HUES6 (cell line): ENCODE measurements around the gene FAM83F.

Experiments
- H3K27ac ChIP-seq: 2 replicates; pipeline ENCODE4 v1.7.0; 2013; ENCODE audit warnings: low read depth, mild to moderate bottlenecking, low read length, inconsistent platforms
- H3K27me3 ChIP-seq: 2 replicates; pipeline ENCODE4 v1.6.1; 2013; ENCODE audit warnings: low read length; ENCODE audit not compliant: control insufficient read depth, insufficient read depth
- H3K36me3 ChIP-seq: 2 replicates; pipeline ENCODE4 v1.6.1; 2013; ENCODE audit warnings: low read length; ENCODE audit not compliant: control insufficient read depth, insufficient read depth
- H3K4me1 ChIP-seq: 2 replicates; pipeline ENCODE4 v1.6.1; 2013; ENCODE audit warnings: low read length; ENCODE audit not compliant: control insufficient read depth, insufficient read depth
- H3K4me3 ChIP-seq: 2 replicates; pipeline ENCODE4 v1.5.1; 2013; ENCODE audit warnings: low read depth, low read length
- H3K9ac ChIP-seq: one replicate; pipeline ENCODE4 v1.6.1; 2013; ENCODE audit warnings: mild to moderate bottlenecking, low read length
- H3K9me3 ChIP-seq: 2 replicates; pipeline ENCODE4 v1.6.1; 2013; ENCODE audit warnings: low read depth, low read length; ENCODE audit not compliant: control insufficient read depth, insufficient read depth

Gene FAM83F

DNA sequence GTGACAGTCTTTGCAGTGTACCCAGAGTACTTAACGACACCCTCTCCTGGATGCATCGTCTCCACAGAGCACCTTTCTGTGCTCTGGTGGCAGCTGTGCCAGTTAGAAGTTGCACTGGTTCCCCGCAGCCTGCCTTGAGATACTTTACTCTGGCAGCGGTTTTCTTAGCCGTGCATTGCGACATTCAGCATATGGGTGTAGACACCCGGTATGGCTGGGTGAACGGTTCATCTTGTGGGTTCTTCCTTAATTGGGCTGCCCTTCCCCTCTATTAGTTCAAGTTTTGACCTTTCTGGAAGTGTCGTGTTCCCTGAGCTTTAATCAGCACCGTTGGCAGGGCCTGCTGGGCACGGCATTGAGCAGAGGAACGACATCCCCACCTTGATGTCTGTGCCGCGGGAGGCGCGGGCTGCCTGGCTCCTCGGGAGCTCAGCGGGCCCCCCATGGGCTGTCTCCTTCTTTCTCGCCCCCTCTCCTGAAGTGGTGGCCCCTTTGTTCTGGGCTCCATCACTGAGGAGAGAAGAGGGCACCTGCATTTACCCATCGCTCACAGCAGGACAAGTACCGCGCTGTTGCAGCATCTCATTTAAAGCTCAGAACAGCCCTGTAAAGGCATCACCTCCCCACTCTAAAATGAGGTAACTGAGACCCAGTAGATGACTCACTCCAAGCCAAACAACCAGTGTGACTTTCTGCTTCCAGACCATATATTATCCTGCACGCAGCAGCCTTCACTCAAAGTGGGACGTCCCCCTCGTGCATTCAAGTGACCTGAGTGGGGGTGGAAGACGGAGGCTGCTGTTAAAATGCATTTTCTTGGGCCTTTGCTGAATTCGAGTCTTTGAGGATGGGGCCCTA is 13.3 kb downstream of the FAM83F start:
- H3K27ac ChIP-seq = no peak overlapping the region

DNA sequence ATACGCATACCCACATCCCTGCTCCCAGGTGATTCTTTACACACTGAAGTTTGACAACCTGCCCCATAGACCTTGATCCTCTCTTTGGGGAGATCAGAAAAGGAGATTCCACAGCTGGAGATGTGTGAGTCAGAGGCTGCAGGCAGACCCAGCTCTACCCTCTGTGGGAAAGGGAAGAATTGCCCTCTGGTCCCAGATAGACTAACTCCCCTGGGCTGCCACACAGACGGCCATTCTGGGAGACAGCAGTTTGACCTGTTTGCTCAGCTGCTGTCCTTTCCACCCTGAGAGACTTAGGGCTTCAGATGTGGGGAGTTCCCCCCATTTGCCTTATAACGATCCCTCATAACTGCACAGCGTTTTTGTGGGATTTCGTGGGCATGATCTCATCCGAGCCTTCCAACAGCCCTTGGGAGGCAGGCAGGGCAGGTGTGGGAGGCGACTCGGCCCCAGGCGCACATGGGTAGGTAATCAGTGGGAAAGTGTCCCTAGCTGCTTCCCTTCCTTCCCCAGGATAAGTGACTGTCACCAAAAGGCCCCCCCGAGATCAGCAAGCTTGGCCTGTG is 14.1 kb downstream of the FAM83F start:
- H3K4me3 ChIP-seq = peak overlapping the region; percentile 6; the same call in 1 of the 2 replicates
- no peaks in the 10 kb centered on the region for H3K9me3 ChIP-seq
- H3K9ac ChIP-seq = peak overlapping the region; percentile 39
- H3K36me3 ChIP-seq = peaks cover 3% of the 10 kb centered on the region; the same call in 1 of the 2 replicates
- H3K27ac ChIP-seq = no peak overlapping the region
- peaks cover 32% of the 10 kb centered on the region for H3K4me1 ChIP-seq
- no peaks in the 10 kb centered on the region for H3K27me3 ChIP-seq

More for the DNA sequence above, 13.3 kb downstream of the FAM83F start:
- Histone ChIP-seq H3K4me1 (peaks cover 38% of the 10 kb centered on the region), H3K9me3 (no peaks in the 10 kb centered on the region), H3K9ac (no peak overlapping the region), H3K36me3 (peaks cover 3% of the 10 kb centered on the region; the same call in 1 of the 2 replicates), H3K27me3 (no peaks in the 10 kb centered on the region), H3K4me3 (no peak overlapping the region)

DNA sequence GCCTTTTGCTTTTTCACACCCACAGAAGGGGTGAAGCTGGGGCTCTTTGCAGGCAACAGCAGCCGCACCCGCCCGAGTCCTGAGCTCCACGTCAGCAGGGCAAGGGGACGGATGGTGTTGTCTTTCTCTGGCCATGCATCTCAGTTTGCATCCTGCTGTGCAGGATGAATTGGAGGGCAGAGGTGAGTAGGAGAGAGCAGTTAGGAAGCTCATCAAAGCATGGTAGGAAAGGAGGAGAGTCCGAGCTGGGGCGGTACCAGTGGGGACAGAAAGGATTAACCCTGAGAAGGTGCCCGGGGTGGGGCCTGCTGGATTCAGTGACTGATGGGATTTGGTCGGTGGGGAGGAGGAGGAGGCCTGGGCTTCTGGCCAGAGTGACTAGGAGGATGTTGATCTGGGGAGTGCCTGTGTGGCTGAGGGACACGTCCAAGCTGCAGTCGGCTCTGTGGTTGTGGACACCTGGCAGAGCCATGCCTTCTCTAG is 14.6 kb downstream of the FAM83F start:
- Histone ChIP-seq H3K9ac (peak overlapping the region; percentile 39), H3K36me3 (peaks cover 3% of the 10 kb centered on the region; the same call in 1 of the 2 replicates), H3K4me1 (peaks cover 32% of the 10 kb centered on the region), H3K4me3 (peak overlapping the region; percentile 6; the same call in 1 of the 2 replicates), H3K27ac (no peak overlapping the region), H3K27me3 (no peaks in the 10 kb centered on the region), H3K9me3 (no peaks in the 10 kb centered on the region)

DNA sequence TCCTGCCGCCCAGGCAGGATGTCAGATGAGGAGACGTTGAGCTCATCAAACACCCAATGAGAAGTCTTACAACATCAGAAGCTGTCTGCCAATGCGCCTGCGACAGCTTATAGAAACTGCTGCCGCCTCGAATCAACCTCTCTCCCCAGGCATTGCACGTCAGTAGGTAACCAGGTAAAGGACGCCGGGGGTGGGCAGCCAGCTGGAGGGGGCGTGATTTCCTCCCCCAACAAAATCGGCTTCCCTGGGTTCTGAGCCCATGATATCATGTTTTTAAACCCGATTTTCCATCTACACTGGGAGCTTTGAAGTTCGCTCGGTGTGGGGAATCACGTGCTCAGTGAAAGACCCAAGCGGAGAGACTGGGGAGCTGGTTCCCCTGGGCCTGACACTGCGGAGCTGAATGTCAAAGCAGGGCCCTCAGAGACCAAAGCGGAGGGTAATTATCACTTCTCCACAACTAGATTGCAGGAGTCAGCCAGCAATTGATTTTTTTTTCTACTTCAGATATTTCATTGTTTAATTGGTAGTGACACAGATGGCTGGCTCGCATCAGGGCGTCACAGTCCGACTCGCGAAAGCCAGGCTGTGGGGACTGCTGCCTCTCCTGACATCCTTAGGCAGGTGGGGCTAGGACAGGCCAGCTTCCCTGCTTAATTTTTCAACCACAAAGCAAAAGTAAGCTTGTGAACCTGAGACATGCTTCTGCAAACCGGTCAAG is 15.4 kb downstream of the FAM83F start:
- no peak overlapping the region for H3K4me3 ChIP-seq
- no peaks in the 10 kb centered on the region for H3K27me3 ChIP-seq
- peaks cover 38% of the 10 kb centered on the region for H3K4me1 ChIP-seq
- H3K36me3 ChIP-seq = no peaks in the 10 kb centered on the region
- H3K27ac ChIP-seq = no peak overlapping the region
- no peak overlapping the region for H3K9ac ChIP-seq
- no peaks in the 10 kb centered on the region for H3K9me3 ChIP-seq

DNA sequence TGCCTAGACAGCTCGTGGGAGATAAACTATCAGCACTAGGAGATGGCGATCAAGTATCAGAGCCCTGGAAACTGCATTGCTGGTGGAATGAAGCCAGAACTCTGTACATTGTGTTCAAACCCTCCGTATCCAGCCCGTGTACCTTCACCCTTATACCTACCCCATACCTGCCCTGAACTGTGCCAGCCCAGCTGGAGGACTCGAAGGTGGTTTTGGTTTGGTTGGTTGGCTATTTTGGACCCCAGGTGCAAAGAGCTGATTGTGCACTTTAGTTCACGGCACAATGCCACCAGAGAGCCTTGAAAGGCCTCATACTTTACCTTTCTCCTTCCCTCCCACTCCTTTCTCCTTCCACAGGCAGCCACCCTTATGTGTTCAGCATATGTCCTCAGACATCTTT is 16.0 kb downstream of the FAM83F start:
- H3K4me1 ChIP-seq = peaks cover 36% of the 10 kb centered on the region
- no peak overlapping the region for H3K4me3 ChIP-seq
- no peaks in the 10 kb centered on the region for H3K27me3 ChIP-seq
- no peak overlapping the region for H3K9ac ChIP-seq
- no peaks in the 10 kb centered on the region for H3K36me3 ChIP-seq
- no peak overlapping the region for H3K27ac ChIP-seq
- no peaks in the 10 kb centered on the region for H3K9me3 ChIP-seq

DNA sequence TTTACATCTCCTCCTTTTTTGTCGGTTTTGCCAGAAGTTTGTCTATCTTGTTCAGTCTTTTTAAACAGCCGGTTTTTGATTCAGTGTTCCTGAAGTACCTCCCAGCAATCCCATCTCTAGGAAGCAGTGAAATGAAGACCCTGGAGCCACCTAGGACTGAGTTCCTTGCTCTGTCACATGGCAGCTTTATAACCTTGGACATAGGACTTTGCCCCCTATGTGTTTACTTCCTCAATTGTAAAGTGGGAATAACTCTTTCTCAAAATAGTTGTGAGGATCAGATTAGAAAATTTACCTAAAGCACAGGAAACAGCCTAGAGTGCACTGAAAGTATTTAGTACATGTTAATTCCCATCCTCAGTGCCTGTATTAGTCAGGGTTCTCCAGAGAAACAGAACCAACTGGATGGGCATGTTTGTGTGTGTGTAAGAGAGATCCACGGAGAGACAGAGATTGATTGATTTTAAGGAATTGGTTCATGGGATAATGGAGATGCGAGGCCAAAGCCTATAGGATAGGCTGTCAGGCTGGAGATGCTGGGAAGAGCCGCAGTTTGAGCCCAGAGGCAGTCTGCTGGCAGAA is 20.0 kb downstream of the FAM83F start:
- H3K36me3 ChIP-seq = peaks cover 9% of the 10 kb centered on the region
- H3K27ac ChIP-seq = no peak overlapping the region
- no peaks in the 10 kb centered on the region for H3K9me3 ChIP-seq
- peaks cover 17% of the 10 kb centered on the region for H3K4me1 ChIP-seq
- no peak overlapping the region for H3K9ac ChIP-seq
- H3K27me3 ChIP-seq = no peaks in the 10 kb centered on the region
- no peak overlapping the region for H3K4me3 ChIP-seq

DNA sequence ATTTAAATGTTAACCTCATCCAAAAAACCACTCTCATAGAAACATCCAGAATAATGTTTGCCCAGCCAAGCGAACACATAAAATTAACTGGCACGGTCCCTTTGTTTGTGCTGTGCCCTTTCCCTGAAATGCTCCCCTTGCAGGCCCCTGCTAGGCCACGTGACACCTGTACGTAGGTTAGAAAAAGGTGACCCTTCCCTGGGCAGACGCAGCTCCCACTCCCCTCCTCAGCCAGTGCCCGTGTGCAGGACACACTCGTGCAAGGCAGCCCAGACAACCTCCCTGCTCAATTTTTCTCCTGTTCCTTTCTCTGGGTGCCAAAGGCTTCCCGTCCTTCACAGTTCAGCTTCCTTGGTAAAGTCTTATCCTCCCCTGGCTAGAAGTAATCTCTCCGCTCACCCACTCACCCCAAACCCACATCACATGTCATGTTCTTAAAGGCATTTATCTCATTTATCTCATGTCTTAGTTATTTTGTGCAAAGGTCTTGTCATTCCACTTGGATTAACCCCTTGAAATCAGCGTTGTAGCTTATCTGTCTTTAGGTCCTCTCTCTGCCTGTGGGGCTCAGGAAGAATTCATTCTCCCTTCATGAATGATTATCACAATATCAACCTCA is 20.7 kb downstream of the FAM83F start:
- Histone ChIP-seq H3K9ac (no peak overlapping the region), H3K27ac (no peak overlapping the region), H3K9me3 (no peaks in the 10 kb centered on the region), H3K4me1 (peaks cover 10% of the 10 kb centered on the region), H3K27me3 (no peaks in the 10 kb centered on the region), H3K36me3 (peaks cover 13% of the 10 kb centered on the region), H3K4me3 (no peak overlapping the region)

DNA sequence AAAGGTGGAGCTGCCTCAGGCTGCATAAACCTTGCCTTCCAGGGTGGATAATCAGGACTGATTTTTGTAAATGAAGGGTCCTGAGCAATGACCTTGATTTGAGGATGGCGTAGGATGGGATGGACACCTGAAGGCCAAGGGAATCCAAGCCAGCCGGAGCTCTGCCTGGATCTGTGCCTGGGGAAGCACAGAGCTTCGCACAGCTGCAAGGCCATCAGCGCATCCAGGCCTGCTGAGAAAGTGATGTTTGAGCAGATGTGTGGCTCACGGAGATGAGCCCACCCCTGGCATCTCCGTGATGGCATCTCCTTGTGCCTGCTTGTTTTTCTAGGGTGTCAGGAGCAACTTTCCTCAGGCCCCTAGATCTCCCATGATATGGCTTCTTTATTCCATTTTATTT is 23.3 kb downstream of the FAM83F start:
- H3K9ac ChIP-seq = no peak overlapping the region
- no peaks in the 10 kb centered on the region for H3K9me3 ChIP-seq
- peaks cover 33% of the 10 kb centered on the region for H3K36me3 ChIP-seq
- no peaks in the 10 kb centered on the region for H3K27me3 ChIP-seq
- peaks cover 8% of the 10 kb centered on the region; the same call in 1 of the 2 replicates for H3K4me1 ChIP-seq
- no peak overlapping the region for H3K27ac ChIP-seq
- no peak overlapping the region for H3K4me3 ChIP-seq

DNA sequence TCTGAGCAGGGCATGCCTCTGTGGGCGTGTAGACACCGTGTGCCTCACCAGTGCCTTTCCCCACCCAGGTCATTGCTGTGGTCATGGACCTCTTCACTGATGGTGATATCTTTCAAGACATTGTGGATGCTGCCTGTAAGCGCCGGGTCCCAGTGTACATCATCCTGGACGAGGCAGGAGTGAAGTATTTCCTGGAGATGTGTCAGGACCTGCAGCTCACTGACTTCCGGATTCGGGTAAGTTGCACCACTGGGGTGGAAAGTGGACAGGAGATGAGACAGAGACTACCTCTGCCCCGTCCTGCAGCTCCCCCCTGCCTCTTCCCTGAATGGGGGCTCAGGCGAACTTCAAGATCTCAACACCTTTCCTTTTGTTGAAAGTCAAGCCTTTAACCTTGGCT is 24.3 kb downstream of the FAM83F start:
- Histone ChIP-seq H3K27ac (no peak overlapping the region), H3K9me3 (no peaks in the 10 kb centered on the region), H3K4me1 (peaks cover 8% of the 10 kb centered on the region; the same call in 1 of the 2 replicates), H3K4me3 (no peak overlapping the region), H3K27me3 (no peaks in the 10 kb centered on the region), H3K36me3 (peaks cover 33% of the 10 kb centered on the region), H3K9ac (no peak overlapping the region)

DNA sequence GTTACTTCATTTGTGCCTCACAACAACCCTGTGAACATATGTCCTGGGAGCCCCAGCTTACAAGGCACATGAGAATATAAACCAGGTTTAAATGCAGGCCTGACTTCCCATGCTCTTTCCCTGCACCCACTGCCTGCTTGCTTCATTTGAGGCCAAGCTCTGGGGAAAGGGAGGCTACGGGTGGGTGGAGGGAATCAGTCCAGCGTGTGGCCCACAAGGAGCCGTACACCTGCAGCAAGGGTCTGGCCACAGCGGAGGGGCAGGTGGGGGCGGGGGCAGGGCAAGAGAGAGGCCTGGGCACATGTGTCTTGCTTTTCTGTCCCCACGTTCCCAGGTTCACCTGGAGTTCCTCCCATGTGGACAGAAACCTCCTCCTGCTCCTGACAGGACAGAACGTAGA is 26.2 kb downstream of the FAM83F start:
- no peaks in the 10 kb centered on the region for H3K27me3 ChIP-seq
- H3K9me3 ChIP-seq = no peaks in the 10 kb centered on the region
- H3K36me3 ChIP-seq = peaks cover 35% of the 10 kb centered on the region
- H3K27ac ChIP-seq = no peak overlapping the region
- H3K4me1 ChIP-seq = no peaks in the 10 kb centered on the region
- H3K9ac ChIP-seq = no peak overlapping the region
- H3K4me3 ChIP-seq = no peak overlapping the region
